Purkinje cell (primary cell): ENCODE results near the gene DHX40. TPM values are rescaled to one million over a fixed set of nuclear protein-coding genes. Genes with fewer than 3 reads are reported as not detected.

Experiments
- polyA plus RNA-seq: library from polyadenylated mRNA; unstranded; fragments of >200 nt; fragmentation: Nextera tagmentation; gene quantifications from 2 replicates; pipeline ENCODE4 v1.2.1, GENCODE V29; 2014

Gene DHX40
- 17.0 and 18.0 TPM in 2 replicates for polyA plus RNA-seq

DNA sequence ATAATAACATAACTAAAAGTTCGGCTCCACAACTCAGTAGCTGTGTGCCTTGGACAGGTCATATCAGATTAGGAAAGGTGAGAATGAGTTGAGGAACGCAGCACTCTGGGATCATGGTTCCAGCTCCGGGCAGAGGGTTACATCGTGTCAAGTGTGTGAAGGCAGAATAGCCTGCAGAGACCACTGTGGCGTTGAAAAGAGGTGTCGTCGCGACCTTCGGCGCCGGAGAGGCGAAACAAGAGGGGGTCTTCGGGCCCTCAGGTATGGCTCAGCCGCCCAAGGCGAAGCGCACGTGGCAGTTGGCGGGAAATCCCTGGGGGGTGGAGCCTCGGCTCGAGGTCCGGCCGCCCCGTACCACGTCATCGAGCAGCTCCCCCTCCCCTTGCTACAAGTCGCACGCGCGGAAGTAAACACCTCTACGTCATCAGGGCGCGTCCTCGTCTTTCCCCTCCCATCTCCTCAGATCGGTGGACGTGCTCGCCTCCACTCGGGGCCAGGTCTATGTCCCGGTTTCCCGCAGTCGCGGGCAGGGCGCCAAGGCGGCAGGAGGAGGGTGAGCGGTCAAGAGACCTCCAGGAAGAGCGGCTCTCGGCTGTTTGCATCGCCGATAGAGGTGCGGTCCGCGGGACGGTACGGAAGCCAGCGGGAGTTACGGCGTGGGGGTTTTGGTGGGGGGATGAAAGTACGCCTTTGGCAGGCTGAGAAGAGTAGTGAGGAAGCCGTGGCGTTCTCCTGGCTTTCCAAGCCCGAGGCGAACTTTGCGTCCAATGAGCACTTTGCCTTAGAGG lies at the start of gene DHX40:
Gene DHX40, plus strand, starts transcription at position 440 of the 788 bp plus-strand sequence. Its CDS starts 62 bp downstream, at position 502.

DNA sequence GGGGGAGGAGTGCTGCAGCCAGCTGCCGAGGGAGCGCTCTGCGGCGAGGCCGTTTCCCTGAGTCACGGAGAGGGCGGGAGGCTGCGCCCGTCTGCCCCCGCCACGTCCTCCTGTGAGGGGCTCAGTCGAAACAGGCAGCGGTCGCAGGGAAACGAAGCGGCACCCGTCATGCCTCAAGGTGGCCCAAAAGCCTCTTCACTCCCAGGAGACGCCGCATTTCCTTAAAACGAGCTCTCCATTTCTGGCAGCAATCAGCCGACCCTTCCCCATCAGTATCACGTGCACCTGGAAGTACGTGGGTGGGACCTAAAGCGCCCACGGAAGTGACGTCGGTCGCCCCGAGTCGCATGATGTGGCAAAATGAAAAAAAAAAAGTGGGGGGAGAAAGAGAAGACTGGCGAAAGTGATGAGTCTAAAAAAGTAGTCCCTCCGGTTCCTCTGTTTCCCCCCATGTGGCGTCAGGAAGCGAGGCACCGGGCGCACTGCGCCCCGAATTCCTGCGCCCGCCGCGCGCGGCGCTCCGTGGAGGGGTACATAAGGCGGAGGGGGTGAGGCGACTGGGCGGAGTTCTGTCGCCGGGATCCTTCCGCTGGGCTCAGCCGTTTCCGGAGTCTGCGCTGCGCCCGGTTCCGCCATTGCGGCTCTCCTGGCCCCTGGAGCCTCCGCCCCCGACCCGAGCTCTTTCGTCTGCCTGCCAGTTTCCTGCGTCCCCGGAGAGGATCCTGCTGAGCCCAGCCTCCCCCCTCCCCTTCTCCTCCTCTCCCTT lies 54.1 kb downstream of the DHX40 start, which contains the start of gene CLTC:
Gene CLTC, plus strand, starts transcription at position 598 of the 766 bp plus-strand sequence. CDS start 237 bp downstream, outside the sequence.

Other genes with a start within 250 kb of the DHX40 start
- gene YPEL2, start 234.0 kb upstream of the DHX40 start, polyA plus RNA-seq = 5.9 TPM in 2 replicates
- 352 and 379 TPM in 2 replicates for gene CLTC, start 54.3 kb downstream of the DHX40 start, polyA plus RNA-seq
- gene PTRH2, start 141.8 kb downstream of the DHX40 start, polyA plus RNA-seq = 59.4 and 83.3 TPM in 2 replicates
- 127 and 195 TPM in 2 replicates for gene VMP1, start 142.0 kb downstream of the DHX40 start, polyA plus RNA-seq